Measurements from ENCODE around the gene CFD.
"Not testable (repeated sequence)": the region's sequence is repeated elsewhere in the genome, so short reads cannot be mapped to it uniquely, and the experiment has no call there.

The CFD gene

DNA sequence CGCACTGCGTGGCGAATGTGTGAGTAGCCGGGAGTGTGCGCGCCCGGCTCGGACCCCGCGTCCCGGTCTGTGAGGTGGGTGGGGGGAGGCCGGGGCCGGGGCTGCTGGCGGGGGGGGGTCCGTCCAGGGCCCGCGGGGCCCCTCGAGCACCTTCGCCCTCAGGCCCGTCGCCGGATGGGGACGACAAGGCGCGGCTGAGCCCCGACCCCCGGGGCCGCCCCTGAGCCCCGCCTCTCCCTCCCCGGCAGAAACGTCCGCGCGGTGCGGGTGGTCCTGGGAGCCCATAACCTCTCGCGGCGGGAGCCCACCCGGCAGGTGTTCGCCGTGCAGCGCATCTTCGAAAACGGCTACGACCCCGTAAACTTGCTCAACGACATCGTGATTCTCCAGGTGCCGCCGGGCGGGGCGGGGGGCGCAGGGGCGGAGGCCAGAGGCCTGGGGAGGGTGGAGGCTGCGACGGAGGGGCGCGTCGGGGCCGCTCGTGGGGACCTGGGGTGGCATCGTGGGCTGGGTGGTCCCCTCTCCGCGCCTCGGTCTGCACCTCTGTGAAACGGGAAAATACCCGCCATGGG lies 6.4 kb upstream of the CFD start:
- no peak for DNase-seq

DNA sequence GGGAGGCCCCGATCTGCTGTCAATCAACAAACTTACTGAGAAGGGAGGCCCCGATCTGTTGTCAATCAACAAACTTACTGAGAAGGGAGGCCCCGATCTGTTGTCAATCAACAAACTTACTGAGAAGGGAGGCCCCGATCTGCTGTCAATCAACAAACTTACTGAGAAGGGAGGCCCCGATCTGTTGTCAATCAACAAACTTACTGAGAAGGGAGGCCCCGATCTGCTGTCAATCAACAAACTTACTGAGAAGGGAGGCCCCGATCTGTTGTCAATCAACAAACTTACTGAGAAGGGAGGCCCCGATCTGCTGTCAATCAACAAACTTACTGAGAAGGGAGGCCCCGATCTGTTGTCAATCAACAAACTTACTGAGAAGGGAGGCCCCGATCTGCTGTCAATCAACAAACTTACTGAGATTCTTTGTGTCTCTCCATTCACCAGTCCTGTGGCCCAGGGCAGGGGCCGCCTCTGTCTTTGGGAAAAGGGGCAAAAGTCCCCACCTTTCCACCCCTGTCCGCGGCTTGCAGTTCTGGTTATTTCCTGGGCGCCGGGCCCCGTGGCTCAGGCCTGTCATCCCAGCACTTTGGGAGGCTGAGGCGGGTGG lies 5.7 kb upstream of the CFD start:
- DNase-seq = not testable (repeated sequence)

- DNase-seq = no peak
Measured at GRCh38 chr19:854549-854948, 4.9 kb upstream of the CFD start.

- DNase-seq = no peak
Measured at GRCh38 chr19:855142-855541, 4.3 kb upstream of the CFD start.

DNA sequence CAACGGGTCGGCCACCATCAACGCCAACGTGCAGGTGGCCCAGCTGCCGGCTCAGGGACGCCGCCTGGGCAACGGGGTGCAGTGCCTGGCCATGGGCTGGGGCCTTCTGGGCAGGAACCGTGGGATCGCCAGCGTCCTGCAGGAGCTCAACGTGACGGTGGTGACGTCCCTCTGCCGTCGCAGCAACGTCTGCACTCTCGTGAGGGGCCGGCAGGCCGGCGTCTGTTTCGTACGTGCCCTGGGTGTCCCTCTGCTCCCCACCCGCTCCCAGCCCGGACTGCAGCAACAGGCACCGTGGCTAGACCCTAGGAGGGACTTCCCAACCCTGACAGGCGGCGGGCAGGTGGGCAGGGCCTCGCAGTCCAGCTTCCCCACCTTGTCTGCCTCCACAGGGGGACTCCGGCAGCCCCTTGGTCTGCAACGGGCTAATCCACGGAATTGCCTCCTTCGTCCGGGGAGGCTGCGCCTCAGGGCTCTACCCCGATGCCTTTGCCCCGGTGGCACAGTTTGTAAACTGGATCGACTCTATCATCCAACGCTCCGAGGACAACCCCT lies 3.8 kb upstream of the CFD start:
- DNase-seq = no peak

GRCh38 chr19:858284-858683 lies 1.2 kb upstream of the CFD start:
- no peak for DNase-seq

DNA sequence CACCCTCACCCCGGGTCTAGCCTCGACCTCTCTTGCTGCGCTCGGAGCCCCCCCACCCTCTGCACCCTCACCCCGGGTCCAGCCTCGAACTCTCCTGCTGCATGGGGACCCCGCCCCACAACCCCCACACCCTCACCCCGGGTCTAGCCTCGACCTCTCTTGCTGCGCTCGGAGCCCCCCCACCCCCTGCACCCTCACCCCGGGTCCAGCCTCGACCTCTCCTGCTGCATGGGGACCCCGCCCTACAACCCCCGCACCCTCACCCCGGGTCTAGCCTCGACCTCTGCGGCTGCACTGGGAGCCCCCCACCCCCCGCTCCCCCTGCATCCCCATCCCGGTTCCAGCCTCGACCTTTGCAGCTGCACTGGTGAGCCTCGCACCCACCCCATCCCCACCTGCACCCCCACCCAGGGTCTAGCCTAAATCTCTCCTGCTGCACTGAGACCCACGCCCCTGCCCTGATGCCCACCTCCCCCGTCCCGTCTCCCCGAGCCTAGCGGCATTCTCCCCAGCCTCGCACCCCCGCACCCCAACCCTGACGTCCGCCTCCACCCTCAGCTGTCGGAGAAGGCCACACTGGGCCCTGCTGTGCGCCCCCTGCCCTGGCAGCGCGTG lies 1.8 kb downstream of the CFD start:
- no peak for DNase-seq

DNA sequence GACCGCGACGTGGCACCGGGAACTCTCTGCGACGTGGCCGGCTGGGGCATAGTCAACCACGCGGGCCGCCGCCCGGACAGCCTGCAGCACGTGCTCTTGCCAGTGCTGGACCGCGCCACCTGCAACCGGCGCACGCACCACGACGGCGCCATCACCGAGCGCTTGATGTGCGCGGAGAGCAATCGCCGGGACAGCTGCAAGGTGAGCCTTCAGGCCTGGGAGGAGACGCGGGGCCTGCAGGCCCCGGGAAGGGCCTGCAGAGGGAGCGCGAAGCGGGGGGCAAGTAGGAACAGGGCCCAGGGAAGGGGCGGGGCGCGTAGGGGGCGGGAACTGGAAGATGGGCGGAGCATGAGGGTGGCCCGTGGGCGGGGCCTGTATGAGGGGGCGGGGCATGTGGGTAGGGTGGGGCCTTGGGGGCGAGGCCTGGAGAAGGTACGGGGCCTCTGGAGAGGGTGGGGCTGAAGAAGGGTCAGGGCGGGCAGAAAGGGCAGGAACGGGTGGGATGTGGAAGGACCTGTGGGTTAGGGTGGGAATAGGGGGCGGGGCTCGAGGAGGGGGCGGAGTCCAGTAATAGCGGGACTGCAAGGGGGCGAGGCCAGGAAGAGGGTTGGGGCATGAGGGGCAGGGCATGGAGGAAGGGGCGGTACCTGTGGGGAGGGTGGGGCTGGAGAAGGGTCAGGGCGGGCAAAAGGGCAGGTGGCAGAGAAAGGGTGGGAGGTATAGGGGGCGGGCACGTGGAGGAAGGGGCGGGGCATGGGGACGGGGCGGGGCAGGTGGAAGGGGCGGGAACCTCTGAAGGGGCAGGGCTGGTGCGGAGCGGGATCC lies 2.5 kb downstream of the CFD start:
- peak; percentile 84 for DNase-seq

GRCh38 chr19:862581-863314 lies 3.3 kb downstream of the CFD start:
- DNase-seq = peak; percentile 71

GRCh38 chr19:863315-863620 lies 3.8 kb downstream of the CFD start:
- DNase-seq = no peak

GRCh38 chr19:866769-867300 lies 7.4 kb downstream of the CFD start:
- DNase-seq = no peak

DNA sequence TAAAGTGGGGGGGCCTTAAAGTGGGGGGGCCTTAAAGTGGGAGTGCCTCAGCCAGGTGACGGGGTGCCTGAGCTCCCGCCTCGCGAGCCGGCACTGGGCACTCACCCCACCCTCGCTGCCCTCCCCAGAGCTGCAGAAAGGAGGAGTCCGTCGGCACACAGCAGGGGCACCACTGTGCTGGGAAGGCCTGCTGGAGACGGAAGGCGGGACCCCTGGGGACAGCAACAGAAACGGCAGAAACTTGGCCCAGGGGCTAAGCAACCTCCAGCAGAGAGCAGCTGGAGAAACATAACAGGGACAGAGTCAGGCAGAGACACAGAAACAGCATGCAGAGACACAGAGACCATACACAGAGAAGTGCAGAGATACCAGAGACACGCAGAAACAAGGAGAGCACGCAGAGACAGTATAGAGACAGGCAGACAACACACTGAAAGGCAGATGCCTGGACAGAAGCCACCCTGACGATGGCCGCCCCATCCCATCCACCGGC lies 7.9 kb downstream of the CFD start:
- DNase-seq = no peak

DNA sequence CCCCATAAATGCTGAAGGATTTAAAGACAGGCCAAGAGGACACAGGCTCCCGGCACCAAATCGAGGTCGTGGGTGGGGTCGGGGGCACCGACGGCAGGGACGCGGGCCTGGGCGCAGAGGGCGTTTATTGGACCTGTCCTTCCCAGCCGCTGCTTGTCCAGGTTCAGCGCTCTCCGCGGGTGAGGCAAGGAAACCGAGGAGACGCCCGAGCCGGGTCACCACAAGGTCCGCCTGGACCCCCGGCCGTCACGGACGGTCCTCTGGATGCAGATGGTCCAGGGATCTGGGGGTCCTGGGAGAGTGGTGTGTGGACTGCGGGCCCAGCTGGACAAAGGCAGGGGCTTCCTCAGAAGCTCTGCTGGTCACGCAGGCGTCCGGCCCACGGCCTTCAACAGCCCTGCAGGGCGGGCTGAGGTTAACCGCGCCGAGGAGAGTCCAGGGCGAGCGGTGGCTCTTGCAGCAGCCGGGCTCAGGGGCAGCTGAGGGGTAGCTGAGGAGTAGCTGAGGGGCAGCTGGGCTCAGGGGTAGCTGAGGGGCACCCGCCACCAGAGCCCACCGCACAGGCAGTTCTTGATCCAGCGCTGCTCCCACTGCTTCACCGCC lies 8.5 kb downstream of the CFD start:
- DNase-seq = no peak

GRCh38 chr19:868458-869244 lies 9.2 kb downstream of the CFD start:
- no peak for DNase-seq

- DNase-seq = peak; percentile 82
Measured at GRCh38 chr19:869245-870177, 10.0 kb downstream of the CFD start.

DNA sequence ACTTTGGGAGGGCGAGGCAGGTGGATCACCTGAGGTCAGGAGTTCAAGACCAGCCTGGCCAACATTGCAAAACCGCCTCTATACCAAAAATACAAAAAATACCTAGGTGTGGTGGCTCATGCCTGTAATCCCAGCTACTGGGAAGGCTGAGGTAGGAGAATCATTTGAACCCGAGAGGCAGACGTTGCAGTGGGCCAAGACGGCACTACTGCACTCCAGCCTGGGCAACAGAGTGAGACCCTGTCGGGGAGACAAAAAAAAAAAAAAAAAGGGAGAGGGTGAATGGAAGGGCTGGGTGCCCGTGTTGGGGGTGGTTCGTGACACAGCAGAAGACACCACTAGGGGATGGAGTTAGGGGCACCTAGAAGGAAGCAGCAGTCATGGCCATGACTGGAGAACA lies 10.8 kb downstream of the CFD start:
- no peak for DNase-seq

GRCh38 chr19:870963-871401 lies 11.5 kb downstream of the CFD start:
- DNase-seq = no peak

- peak; percentile 73 for DNase-seq
Measured at GRCh38 chr19:871446-872265, 12.2 kb downstream of the CFD start.
